ENCODE data around the gene LARGE1.

DNA sequence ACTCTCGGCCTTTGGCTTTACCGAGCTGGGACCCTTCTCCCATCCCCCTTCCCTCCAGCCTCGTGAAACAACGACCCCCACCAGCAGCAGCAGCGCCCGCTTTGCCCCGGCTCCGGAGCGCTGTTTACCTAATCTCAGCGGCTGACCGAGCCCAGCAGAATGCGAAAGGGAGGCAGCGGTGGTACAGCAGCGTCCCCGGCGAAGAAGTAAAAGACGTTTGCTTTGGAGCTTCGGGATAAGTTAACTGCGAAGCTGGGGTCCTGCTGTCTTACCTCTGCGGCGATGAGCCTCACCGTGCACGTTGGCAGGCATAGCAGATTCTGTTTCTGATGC is 2.0 kb upstream of the LARGE1 start:
- TF ChIP-seq, protein P1, sequence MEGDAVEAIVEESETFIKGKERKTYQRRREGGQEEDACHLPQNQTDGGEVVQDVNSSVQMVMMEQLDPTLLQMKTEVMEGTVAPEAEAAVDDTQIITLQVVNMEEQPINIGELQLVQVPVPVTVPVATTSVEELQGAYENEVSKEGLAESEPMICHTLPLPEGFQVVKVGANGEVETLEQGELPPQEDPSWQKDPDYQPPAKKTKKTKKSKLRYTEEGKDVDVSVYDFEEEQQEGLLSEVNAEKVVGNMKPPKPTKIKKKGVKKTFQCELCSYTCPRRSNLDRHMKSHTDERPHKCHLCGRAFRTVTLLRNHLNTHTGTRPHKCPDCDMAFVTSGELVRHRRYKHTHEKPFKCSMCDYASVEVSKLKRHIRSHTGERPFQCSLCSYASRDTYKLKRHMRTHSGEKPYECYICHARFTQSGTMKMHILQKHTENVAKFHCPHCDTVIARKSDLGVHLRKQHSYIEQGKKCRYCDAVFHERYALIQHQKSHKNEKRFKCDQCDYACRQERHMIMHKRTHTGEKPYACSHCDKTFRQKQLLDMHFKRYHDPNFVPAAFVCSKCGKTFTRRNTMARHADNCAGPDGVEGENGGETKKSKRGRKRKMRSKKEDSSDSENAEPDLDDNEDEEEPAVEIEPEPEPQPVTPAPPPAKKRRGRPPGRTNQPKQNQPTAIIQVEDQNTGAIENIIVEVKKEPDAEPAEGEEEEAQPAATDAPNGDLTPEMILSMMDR (IDR thresholded peaks at IDR 0.05 in 8 of 11, conservative IDR thresholded peaks at IDR 0.05 in 3 of 11), result no peak
- no peak for TF ChIP-seq POLR2AphosphoS5 (IDR thresholded peaks at IDR 0.05)
- TF ChIP-seq POLR2A (IDR thresholded peaks at IDR 0.05), result no peak
